Aorta (tissue), 5 donors: ENCODE results near the gene GGN. TPM values are rescaled to one million over a fixed set of nuclear protein-coding genes. Genes with fewer than 3 reads are reported as not detected.
"Not testable (repeated sequence)": the region's sequence is repeated elsewhere in the genome, so short reads cannot be mapped to it uniquely, and the experiment has no call there.

Experiments used
- ATAC-seq: fragments of 200-7000 bp; cut with Tn5 transposase; one replicate; pipeline ENCODE4 v1.9.1; 2022; ENCODE audit warnings: moderate library complexity; ENCODE audit not compliant: low FRiP score
- DNase-seq, 2 donors: peaks; one replicate each; pipeline ENCODE4 v3.0.0-alpha.2; 2020
- H3K27ac ChIP-seq, 2 donors: one replicate each; pipeline ENCODE4 v1.5.1; 2013; ENCODE audit warnings: low read length in 2 of 2, mild to moderate bottlenecking in 2 of 2, moderate library complexity in 2 of 2, control low read depth in 1 of 2, inconsistent platforms in 1 of 2, low read depth in 1 of 2
- H3K27me3 ChIP-seq, 2 donors: one replicate each; pipeline ENCODE4 v1.6.1; 2013; ENCODE audit warnings: control low read depth in 1 of 2, low read length in 1 of 2, mild to moderate bottlenecking in 1 of 2, moderate library complexity in 1 of 2; ENCODE audit not compliant: insufficient read depth in 2 of 2, control insufficient read depth in 1 of 2
- H3K36me3 ChIP-seq, 2 donors: one replicate each; pipeline ENCODE4 v1.6.1; 2013; ENCODE audit warnings: control low read depth in 1 of 2, low read length in 1 of 2, mild to moderate bottlenecking in 1 of 2; ENCODE audit not compliant: insufficient read depth in 2 of 2, control insufficient read depth in 1 of 2
- H3K4me1 ChIP-seq, 2 donors: one replicate each; pipeline ENCODE4 v1.6.1; 2013; ENCODE audit warnings: low read length in 2 of 2, control low read depth in 1 of 2, mild to moderate bottlenecking in 1 of 2, moderate library complexity in 1 of 2; ENCODE audit not compliant: insufficient read depth in 2 of 2, control insufficient read depth in 1 of 2
- H3K4me3 ChIP-seq, 2 donors: one replicate each; pipeline ENCODE4 v1.5.1; 2013; ENCODE audit warnings: low read length in 2 of 2, control low read depth in 1 of 2, mild to moderate bottlenecking in 1 of 2
- H3K9me3 ChIP-seq: one replicate; pipeline ENCODE4 v1.6.1; 2013; ENCODE audit warnings: mild to moderate bottlenecking, low read length; ENCODE audit not compliant: control insufficient read depth
- WGBS, 2 donors: extraction: QIAGEN DNeasy Blood & Tissue Kit; methylation state at CpG; one replicate each; pipeline ENCODE4 v1.1.7; 2013; 5-methylcytosine and 5-hydroxymethylcytosine counted together
- intact Hi-C, 2 donors: fragments of 100-400 bp; cut with DNase I; formaldehyde crosslinking; loops; one replicate each; pipeline versions ENCODE4 v1.14.2 to v1.15.0; 2022
- long read RNA-seq, 2 donors: library from polyadenylated mRNA; unstranded; transcript quantifications; one replicate each; pipeline ENCODE4 v2.0.0, GENCODE V29; 2020 to 2021
- polyA plus RNA-seq, 2 donors: library from polyadenylated mRNA; stranded (reverse); fragments of 200-250 nt; gene quantifications; one replicate each; pipeline ENCODE4 v1.2.3, GENCODE V29; 2013
- total RNA-seq, 2 donors: library from RNA; stranded (reverse); fragmentation: NEBNext Ultra II Directional; extraction: Animal tissue kit (Norgen Biotek cat#: 25700); gene quantifications; one replicate each; pipeline ENCODE4 v1.2.1, GENCODE V29; 2021
- donor health status: healthy with polysubstance abuse.
- donor health status: Bipolar disorder and iron deficiency.
- donor health status: DM: no; HTN: no; CAD: no.
- donor health status: DM: no; HTN: no; CAD: no.
- donor health status: DM: yes; HTN: yes; CAD: no.

GGN gene
- total RNA-seq (1 to 10 TPM; 3.3 to 4.7 TPM), polyA plus RNA-seq (1 to 10 TPM in 1 of 2 donors, under 1 TPM in 1; 0.50 to 6.9 TPM)
- long read RNA-seq, donor 1, partial matches to known transcripts: 0 of 5 reads
- long read RNA-seq, donor 1, other reads (novel, unspliced or antisense): 5 of 5 reads
- long read RNA-seq, donor 2: 0 reads

- Histone ChIP-seq H3K27ac (peak within 1 kb of the TSS; percentile 20 to 73), H3K9me3 (no peaks in the 10 kb centered on the region), H3K4me1 (no peaks in the 10 kb centered on the region), H3K4me3 (peak within 1 kb of the TSS; percentile 45 to 56), H3K36me3 (no peaks in the 10 kb centered on the region), H3K27me3 (no peaks in the 10 kb centered on the region)
- 2% methylated on average over 49 to 51 of the region's 51 CpGs for WGBS, 2 donors
- peak; percentile 93 to 95 for DNase-seq
- intact Hi-C loops: loop anchor here in 1 of 2 donors (5.0 kb wide), 2 partner anchors 50 to 135 kb away; partner anchors contain the start of gene CATSPERG
- ATAC-seq: peak; percentile 86
Measured at GRCh38 chr19:38387550-38388348, at the start of gene GGN. GGN (minus strand) TSS chr19:38388034; CDS start chr19:38387261, 773 bp downstream.

GRCh38 chr19:38437295-38437694, 49.5 kb upstream of the GGN start:
- intact Hi-C loops: no loop called here
- Histone ChIP-seq H3K36me3 (no peaks in the 10 kb centered on the region), H3K27me3 (no peaks in the 10 kb centered on the region), H3K27ac (no peak overlapping the region), H3K9me3 (no peaks in the 10 kb centered on the region), H3K4me3 (no peak overlapping the region), H3K4me1 (no peaks in the 10 kb centered on the region)
- ATAC-seq: no peak
- 89 to 92% methylated on average over 6 of the region's 6 CpGs for WGBS, 2 donors
- no peak for DNase-seq

- WGBS, 2 donors: 6 to 8% methylated on average over 13 of the region's 13 CpGs
- ATAC-seq: peak; percentile 50
- intact Hi-C loops: no loop called here
- DNase-seq: peak in 1 of 2 donors; percentile 64
- Histone ChIP-seq H3K36me3 (no peaks in the 10 kb centered on the region), H3K4me3 (no peak overlapping the region), H3K9me3 (no peaks in the 10 kb centered on the region), H3K27me3 (no peaks in the 10 kb centered on the region), H3K4me1 (no peaks in the 10 kb centered on the region), H3K27ac (no peak overlapping the region)
Measured at GRCh38 chr19:38434549-38435051, 46.8 kb upstream of the GGN start.

GRCh38 chr19:38433268-38433733, 45.5 kb upstream of the GGN start, which contains the start of gene RYR1:
RYR1 (plus strand) TSS chr19:38433691; CDS start chr19:38433830, 139 bp downstream.
- DNase-seq (peak; percentile 81 to 86), ATAC-seq (peak; percentile 62)
- no peaks in the 10 kb centered on the region for H3K4me1 ChIP-seq
- H3K27me3 ChIP-seq: no peaks in the 10 kb centered on the region
- 10 to 14% methylated on average over 20 of the region's 20 CpGs for WGBS, 2 donors
- H3K27ac ChIP-seq: no peak within 1 kb of the TSS
- H3K36me3 ChIP-seq: no peaks in the 10 kb centered on the region
- no peak within 1 kb of the TSS for H3K4me3 ChIP-seq
- intact Hi-C loops: no loop called here
- H3K9me3 ChIP-seq: no peaks in the 10 kb centered on the region

- 78 to 81% methylated on average over 7 of the region's 7 CpGs for WGBS, 2 donors
- H3K9me3 ChIP-seq: no peaks in the 10 kb centered on the region
- H3K36me3 ChIP-seq: no peaks in the 10 kb centered on the region
- no peaks in the 10 kb centered on the region for H3K27me3 ChIP-seq
- intact Hi-C loops: no loop called here
- no peak overlapping the region for H3K27ac ChIP-seq
- DNase-seq: no peak
- ATAC-seq: no peak
- no peaks in the 10 kb centered on the region for H3K4me1 ChIP-seq
- H3K4me3 ChIP-seq: no peak overlapping the region
Measured at GRCh38 chr19:38430931-38431330, 43.1 kb upstream of the GGN start.

- DNase-seq (no peak), ATAC-seq (no peak)
- H3K4me1 ChIP-seq: no peaks in the 10 kb centered on the region
- H3K27me3 ChIP-seq: no peaks in the 10 kb centered on the region
- no peaks in the 10 kb centered on the region for H3K9me3 ChIP-seq
- intact Hi-C loops: no loop called here
- H3K36me3 ChIP-seq: no peaks in the 10 kb centered on the region
- H3K27ac ChIP-seq: no peak overlapping the region
- 66 to 81% methylated on average over 2 of the region's 2 CpGs for WGBS, 2 donors
- no peak overlapping the region for H3K4me3 ChIP-seq
Measured at GRCh38 chr19:38429811-38430156, 42.0 kb upstream of the GGN start.

- H3K27ac ChIP-seq: no peak overlapping the region
- no peaks in the 10 kb centered on the region for H3K9me3 ChIP-seq
- no peaks in the 10 kb centered on the region for H3K36me3 ChIP-seq
- ATAC-seq (no peak), DNase-seq (no peak)
- WGBS, 2 donors: 44 to 52% methylated on average over 14 of the region's 14 CpGs
- H3K4me3 ChIP-seq: no peak overlapping the region
- intact Hi-C loops: no loop called here
- no peaks in the 10 kb centered on the region for H3K27me3 ChIP-seq
- no peaks in the 10 kb centered on the region for H3K4me1 ChIP-seq
Measured at GRCh38 chr19:38429055-38429810, 41.4 kb upstream of the GGN start.

- intact Hi-C loops, H3K27me3 ChIP-seq, H3K4me1 ChIP-seq, H3K4me3 ChIP-seq, H3K27ac ChIP-seq, DNase-seq, H3K9me3 ChIP-seq, ATAC-seq, H3K36me3 ChIP-seq: not testable (repeated sequence)
- WGBS, 2 donors: 66 to 68% methylated on average over 17 of the region's 17 CpGs
Measured at GRCh38 chr19:38427035-38427677, 39.3 kb upstream of the GGN start.
